ENCODE measurements around the gene FYN. TPM values are rescaled to one million over a fixed set of nuclear protein-coding genes. Genes with fewer than 3 reads are reported as not detected.

Gene FYN
- total RNA-seq, 1 donor from 2014 or later, result 130 TPM

- peak in 1 of 2 donors; percentile 52 for TF ChIP-seq POLR2A (IDR thresholded peaks at IDR 0.05)
- TF ChIP-seq CTCF (IDR thresholded peaks at IDR 0.05), result no peak
- peak in 1 of 2 donors; percentile 49 for TF ChIP-seq POLR2AphosphoS5 (IDR thresholded peaks at IDR 0.05; ENCODE audit: insufficient read depth in 1 of 2, low read depth in 1 of 2)
- Histone ChIP-seq H3K9me3 (no peaks in the 10 kb centered on the region), H3K4me3 (peak overlapping the region; percentile 64 to 90), H3K27me3 (no peaks in the 10 kb centered on the region), H3K36me3 (no peaks in the 10 kb centered on the region), H3K4me1 (peaks cover 37% of the 10 kb centered on the region), H3K27ac (peak overlapping the region; percentile 93)
- DNase-seq (ENCODE audit: extremely low spot score in 2 of 2), result no peak
- intact Hi-C loops (cut with DNase I), result loop anchor here (2.0 to 10.0 kb wide), 3 partner anchors 122 to 170 kb away; no protein-coding TSS in a partner anchor
These were observed 663 bp downstream of the FYN start for GRCh38 chr6:111872401-111873177.

GRCh38 chr6:111871725-111872400 lies 1.4 kb downstream of the FYN start:
- Histone ChIP-seq H3K27ac (peak overlapping the region; percentile 93), H3K4me3 (peak overlapping the region; percentile 64 to 90), H3K27me3 (no peaks in the 10 kb centered on the region), H3K4me1 (peaks cover 45% of the 10 kb centered on the region), H3K9me3 (no peaks in the 10 kb centered on the region), H3K36me3 (no peaks in the 10 kb centered on the region)
- intact Hi-C loops (cut with DNase I), result loop anchor here (2.0 to 10.0 kb wide), 3 partner anchors 123 to 171 kb away; no protein-coding TSS in a partner anchor
- TF ChIP-seq CTCF (IDR thresholded peaks at IDR 0.05), result no peak
- TF ChIP-seq POLR2AphosphoS5 (IDR thresholded peaks at IDR 0.05; ENCODE audit: insufficient read depth in 1 of 2, low read depth in 1 of 2), result peak in 1 of 2 donors; percentile 66
- no peak for DNase-seq (ENCODE audit: extremely low spot score in 2 of 2)

- Histone ChIP-seq H3K9me3 (no peaks in the 10 kb centered on the region), H3K36me3 (no peaks in the 10 kb centered on the region), H3K4me1 (peaks cover 51% of the 10 kb centered on the region), H3K27ac (peak overlapping the region; percentile 93), H3K4me3 (peak overlapping the region; percentile 64 to 90), H3K27me3 (no peaks in the 10 kb centered on the region)
- TF ChIP-seq POLR2A (IDR thresholded peaks at IDR 0.05) (no peak), POLR2AphosphoS5 (IDR thresholded peaks at IDR 0.05; ENCODE audit: insufficient read depth in 1 of 2, low read depth in 1 of 2) (no peak), CTCF (IDR thresholded peaks at IDR 0.05) (no peak)
- intact Hi-C loops (cut with DNase I), result loop anchor here (5.0 to 10.0 kb wide), 2 partner anchors 124 to 159 kb away; no protein-coding TSS in a partner anchor
- DNase-seq (ENCODE audit: extremely low spot score in 2 of 2), result no peak
These were observed 2.0 kb downstream of the FYN start for GRCh38 chr6:111871207-111871606.

- H3K4me3 ChIP-seq, result peak overlapping the region in 1 of 2 donors; percentile 64
- no peak for TF ChIP-seq POLR2AphosphoS5 (IDR thresholded peaks at IDR 0.05; ENCODE audit: insufficient read depth in 1 of 2, low read depth in 1 of 2)
- no peak for TF ChIP-seq CTCF (IDR thresholded peaks at IDR 0.05)
- no peak for TF ChIP-seq POLR2A (IDR thresholded peaks at IDR 0.05)
- peak overlapping the region; percentile 93 for H3K27ac ChIP-seq
- no peaks in the 10 kb centered on the region for H3K36me3 ChIP-seq
- no peaks in the 10 kb centered on the region for H3K9me3 ChIP-seq
- intact Hi-C loops (cut with DNase I), result loop anchor here (5.0 to 10.0 kb wide), 2 partner anchors 124 to 158 kb away; no protein-coding TSS in a partner anchor
- peaks cover 55% of the 10 kb centered on the region for H3K4me1 ChIP-seq
- no peaks in the 10 kb centered on the region for H3K27me3 ChIP-seq
- no peak for DNase-seq (ENCODE audit: extremely low spot score in 2 of 2)
These were observed 2.5 kb downstream of the FYN start for GRCh38 chr6:111870742-111871064.

Measured in vagina (tissue), 2 donors.